K562 (cell line): ENCODE results near the gene FAM53A.

Experiments used
- CTCF ChIP-seq, 3 experiments: IDR thresholded peaks in 2 of 3; conservative IDR thresholded peaks in 1 of 3; 2 replicates each; pipeline ENCODE4 v1.5.1; 2011 to 2012; ENCODE audit warnings: low read length in 3 of 3, mild to moderate bottlenecking in 3 of 3, control low read depth in 2 of 3, improper control_type of control experiment in 1 of 3, inconsistent platforms in 1 of 3, low read depth in 1 of 3, mixed read lengths in 1 of 3, moderate library complexity in 1 of 3; ENCODE audit not compliant: insufficient read depth in 2 of 3
- NCOA2 ChIP-seq, 2 experiments: fragments of 450-650 bp; IDR thresholded peaks; 2 replicates each; pipeline ENCODE4 v1.6.1; 2018; ENCODE audit warnings: mild to moderate bottlenecking in 2 of 2, moderate library complexity in 1 of 2; ENCODE audit not compliant: partially characterized antibody in 2 of 2
- PHB2 ChIP-seq: fragments of 450-650 bp; IDR thresholded peaks from 2 replicates; pipeline ENCODE4 v1.6.1; 2017; ENCODE audit warnings: low read depth
- PML ChIP-seq: IDR thresholded peaks from 2 replicates; pipeline ENCODE4 v1.6.1; 2012; ENCODE audit warnings: low read length, inconsistent platforms
- ZNF766 ChIP-seq: fragments of 200-800 bp; sonication (Bioruptor generic); conservative IDR thresholded peaks from 2 replicates; pipeline ENCODE4 v1.6.1; 2016; ENCODE audit warnings: missing genetic modification characterization, missing compliant biosample characterization

- TF ChIP-seq CTCF (IDR thresholded peaks at IDR 0.05 in 2 of 3, conservative IDR thresholded peaks at IDR 0.05 in 1 of 3; ENCODE audit: insufficient read depth in 2 of 3, low read depth in 1 of 3, low read length in 3 of 3): peak; percentile 88 to 94 (median 91)
- no peak for TF ChIP-seq ZNF766 (CRISPR knock-in tag)
- TF ChIP-seq NCOA2 (IDR thresholded peaks at IDR 0.05; ENCODE audit: partially characterized antibody in 2 of 2): no peak
- TF ChIP-seq PHB2: no peak
- no peak for TF ChIP-seq PML
Observed at GRCh38 chr4:1628892-1629698, 55.0 kb downstream of the FAM53A start.
